Stomach smooth muscle (tissue), 2 donors: Measurements from ENCODE around the gene P4HA2.
A peak's percentile ranks its signal among the peaks of the same experiment; 100 is the strongest.

Experiments
- H3K27ac ChIP-seq: one replicate; pipeline ENCODE4 v1.7.0; 2013; ENCODE audit warnings: mild to moderate bottlenecking, low read length, inconsistent platforms
- H3K27me3 ChIP-seq, 2 donors: one replicate each; pipeline ENCODE4 v1.7.0; 2013; ENCODE audit warnings: low read length in 2 of 2; ENCODE audit not compliant: insufficient read depth in 2 of 2, control insufficient read depth in 1 of 2
- H3K36me3 ChIP-seq, 2 donors: one replicate each; pipeline ENCODE4 v1.7.0; 2013; ENCODE audit warnings: low read length in 2 of 2; ENCODE audit not compliant: control insufficient read depth in 2 of 2, insufficient read depth in 2 of 2
- H3K4me1 ChIP-seq: one replicate; pipeline ENCODE4 v1.7.0; 2013; ENCODE audit warnings: low read length; ENCODE audit not compliant: control insufficient read depth, insufficient read depth
- H3K4me3 ChIP-seq, 2 donors: one replicate each; pipeline ENCODE4 v1.7.0; 2013; ENCODE audit warnings: low read length in 2 of 2
- H3K9ac ChIP-seq, 2 donors: one replicate each; pipeline ENCODE4 v1.7.0; 2013; ENCODE audit warnings: low read length in 2 of 2, mild to moderate bottlenecking in 1 of 2
- H3K9me3 ChIP-seq, 2 donors: one replicate each; pipeline ENCODE4 v1.7.0; 2013; ENCODE audit warnings: low read length in 2 of 2; ENCODE audit not compliant: control insufficient read depth in 2 of 2
- donor health status: healthy.
- donor health status: Pancreatic carcinoma.

The P4HA2 gene

GRCh38 chr5:132227485-132228240 lies at the start of gene P4HA2:
P4HA2 (minus strand) TSS chr5:132227853; CDS start chr5:132218626, 9,227 bp downstream.
- Histone ChIP-seq H3K4me1 (peaks cover 49% of the 10 kb centered on the region), H3K36me3 (no peaks in the 10 kb centered on the region), H3K4me3 (peak within 1 kb of the TSS; percentile 74 to 78), H3K9me3 (no peaks in the 10 kb centered on the region), H3K9ac (peak within 1 kb of the TSS; percentile 52 to 76), H3K27me3 (no peaks in the 10 kb centered on the region), H3K27ac (peak within 1 kb of the TSS; percentile 78)

DNA sequence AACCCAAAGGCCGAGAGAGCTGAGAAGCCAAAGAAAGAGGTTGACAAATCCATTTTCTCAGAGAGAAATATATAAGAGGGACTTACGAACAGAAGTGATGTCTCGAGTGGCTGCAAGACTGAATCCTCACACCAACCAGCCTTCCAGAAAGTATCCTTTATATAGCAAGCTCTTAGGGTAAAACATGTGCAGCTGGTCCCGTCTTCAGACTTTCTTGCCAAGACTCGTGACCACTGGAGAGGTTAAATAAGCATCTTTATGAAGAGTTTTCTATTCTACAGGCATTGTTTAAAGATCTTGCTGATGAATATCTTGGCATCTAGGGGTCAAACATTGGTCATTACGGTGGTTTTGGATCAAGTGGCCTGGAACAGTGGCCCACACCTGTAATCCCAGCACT lies 49.6 kb upstream of the P4HA2 start:
- H3K36me3 ChIP-seq = peaks cover under 1 to 5% of the 10 kb centered on the region in 2 donors
- H3K27ac ChIP-seq = no peak overlapping the region
- H3K4me3 ChIP-seq = no peak overlapping the region
- no peaks in the 10 kb centered on the region for H3K9me3 ChIP-seq
- H3K4me1 ChIP-seq = peaks cover 8% of the 10 kb centered on the region
- no peaks in the 10 kb centered on the region for H3K27me3 ChIP-seq
- no peak overlapping the region for H3K9ac ChIP-seq

GRCh38 chr5:132275367-132276220 lies 47.9 kb upstream of the P4HA2 start:
- H3K27me3 ChIP-seq = no peaks in the 10 kb centered on the region
- H3K9ac ChIP-seq = no peak overlapping the region

DNA sequence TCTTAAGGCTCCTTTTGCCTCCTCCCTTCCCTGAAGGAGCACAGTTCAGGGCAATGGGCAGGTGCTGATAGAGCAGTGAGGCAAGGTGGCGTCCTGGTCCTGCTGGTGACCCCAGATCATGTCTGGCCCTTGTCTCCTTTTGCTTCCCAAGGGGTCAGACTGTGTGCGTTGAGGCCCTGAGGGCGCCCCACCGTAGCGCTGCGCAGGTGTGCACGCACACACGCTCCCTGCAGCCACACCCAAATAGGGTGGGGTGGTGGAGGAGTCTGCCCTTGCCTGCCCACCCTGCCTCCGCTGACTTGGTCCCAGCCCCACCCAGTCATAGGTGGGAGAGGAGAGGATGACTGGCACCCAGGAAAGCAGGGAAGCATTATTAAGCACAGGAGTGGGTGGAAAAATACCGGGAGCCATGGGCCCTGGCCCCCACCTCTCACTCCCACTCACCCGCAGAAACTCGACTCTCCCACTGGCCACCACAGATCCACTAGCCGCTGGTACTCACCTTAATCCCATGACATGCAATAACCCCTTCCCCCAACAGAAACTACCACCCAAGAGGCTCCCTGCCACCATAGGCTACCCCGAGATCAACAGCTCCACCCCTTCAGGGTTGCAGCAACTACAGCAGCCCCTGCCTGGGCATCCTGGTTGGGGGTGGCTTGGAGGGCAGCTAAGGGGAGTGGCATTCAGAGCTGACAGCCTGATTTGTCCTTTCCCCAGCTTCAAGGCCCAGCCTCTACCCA lies 46.6 kb upstream of the P4HA2 start:
- H3K9ac ChIP-seq = no peak overlapping the region
- no peaks in the 10 kb centered on the region for H3K27me3 ChIP-seq
- H3K27ac ChIP-seq = peak overlapping the region; percentile 37
- no peaks in the 10 kb centered on the region for H3K9me3 ChIP-seq
- no peak overlapping the region for H3K4me3 ChIP-seq
- peaks cover 18 to 25% of the 10 kb centered on the region in 2 donors for H3K36me3 ChIP-seq
- H3K4me1 ChIP-seq = peaks cover 22% of the 10 kb centered on the region

More at GRCh38 chr5:132275367-132276220, 47.9 kb upstream of the P4HA2 start:
- peaks cover 11 to 14% of the 10 kb centered on the region in 2 donors for H3K36me3 ChIP-seq
- no peaks in the 10 kb centered on the region for H3K9me3 ChIP-seq
- H3K4me3 ChIP-seq = no peak overlapping the region
- H3K4me1 ChIP-seq = peaks cover 12% of the 10 kb centered on the region
- no peak overlapping the region for H3K27ac ChIP-seq

DNA sequence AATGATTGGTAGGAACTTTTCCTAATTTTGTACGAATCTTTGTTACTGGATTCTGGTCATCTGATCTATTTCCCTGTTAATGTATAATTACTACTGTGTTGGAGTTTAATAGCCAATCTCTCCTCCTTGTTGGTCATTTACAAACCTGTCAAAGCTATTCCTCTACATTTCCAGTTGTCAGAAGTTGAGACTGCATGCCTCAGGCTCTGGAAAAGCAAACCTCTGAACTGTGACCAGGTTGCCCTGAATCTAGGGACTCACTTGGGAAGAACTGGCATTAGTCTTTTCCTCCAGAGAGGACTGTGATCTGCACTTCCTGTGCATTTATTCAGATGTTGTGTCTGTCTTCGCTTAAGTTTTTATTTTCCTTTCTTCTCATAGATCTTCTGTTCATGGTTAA lies 46.0 kb upstream of the P4HA2 start:
- H3K27ac ChIP-seq = peak overlapping the region; percentile 53
- H3K36me3 ChIP-seq = peaks cover 18 to 29% of the 10 kb centered on the region in 2 donors
- H3K4me3 ChIP-seq = no peak overlapping the region
- H3K9me3 ChIP-seq = no peaks in the 10 kb centered on the region
- no peaks in the 10 kb centered on the region for H3K27me3 ChIP-seq
- H3K9ac ChIP-seq = no peak overlapping the region
- H3K4me1 ChIP-seq = peaks cover 26% of the 10 kb centered on the region

GRCh38 chr5:132272311-132273210 lies 44.9 kb upstream of the P4HA2 start:
- Histone ChIP-seq H3K36me3 (peaks cover 20 to 40% of the 10 kb centered on the region in 2 donors), H3K27ac (peak overlapping the region; percentile 53), H3K27me3 (no peaks in the 10 kb centered on the region), H3K4me3 (no peak overlapping the region), H3K9me3 (no peaks in the 10 kb centered on the region), H3K9ac (no peak overlapping the region), H3K4me1 (peaks cover 37% of the 10 kb centered on the region)

DNA sequence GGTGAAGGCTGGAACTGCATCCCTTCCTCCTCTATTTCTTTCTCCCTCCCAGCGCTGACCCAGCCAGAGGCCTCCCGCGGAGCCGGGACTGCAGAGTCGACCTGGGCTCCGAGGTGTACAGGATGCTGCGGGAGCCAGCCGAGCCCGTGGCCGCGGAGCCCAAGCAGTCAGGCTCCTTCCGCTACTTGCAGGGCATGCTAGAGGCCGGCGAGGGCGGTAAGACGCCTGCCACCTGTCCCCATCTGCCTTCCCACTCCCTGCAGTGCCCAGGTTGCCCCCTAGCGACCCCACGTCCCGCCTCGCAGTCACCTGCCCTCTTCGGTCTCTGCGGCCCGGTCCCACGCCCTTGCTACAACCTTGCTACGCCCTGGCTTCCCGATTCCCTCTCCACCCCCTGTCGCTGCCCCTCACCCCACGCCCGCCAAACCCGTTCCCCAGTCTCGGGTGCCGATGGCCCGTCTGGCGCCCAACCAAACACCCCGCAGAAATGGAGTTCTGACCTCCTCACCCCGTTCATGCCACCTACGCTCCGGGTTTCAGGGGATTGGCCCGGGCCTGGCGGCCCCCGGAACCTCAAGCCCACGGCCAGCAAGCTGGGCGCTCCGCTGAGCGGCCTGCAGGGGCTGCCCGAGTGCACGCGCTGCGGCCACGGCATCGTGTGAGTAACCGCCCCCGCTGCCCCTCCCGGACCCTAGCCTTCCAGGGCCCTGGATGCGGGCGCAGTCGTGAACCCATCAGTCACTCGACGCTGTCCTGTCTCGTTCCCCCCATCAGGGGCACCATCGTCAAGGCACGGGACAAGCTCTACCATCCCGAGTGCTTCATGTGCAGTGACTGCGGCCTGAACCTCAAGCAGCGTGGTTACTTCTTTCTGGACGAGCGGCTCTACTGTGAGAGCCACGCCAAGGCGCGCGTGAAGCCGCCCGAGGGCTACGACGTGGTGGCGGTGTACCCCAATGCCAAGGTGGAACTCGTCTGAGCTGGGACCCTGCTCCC lies 43.9 kb upstream of the P4HA2 start:
- H3K9ac ChIP-seq = no peak overlapping the region
- no peaks in the 10 kb centered on the region for H3K9me3 ChIP-seq
- H3K36me3 ChIP-seq = peaks cover 31 to 50% of the 10 kb centered on the region in 2 donors
- H3K27ac ChIP-seq = no peak overlapping the region
- H3K27me3 ChIP-seq = no peaks in the 10 kb centered on the region
- H3K4me3 ChIP-seq = no peak overlapping the region
- peaks cover 45% of the 10 kb centered on the region for H3K4me1 ChIP-seq

- H3K27ac ChIP-seq = peak overlapping the region; percentile 55
- H3K36me3 ChIP-seq = peaks cover 36 to 57% of the 10 kb centered on the region in 2 donors
- H3K9me3 ChIP-seq = no peaks in the 10 kb centered on the region
- no peaks in the 10 kb centered on the region for H3K27me3 ChIP-seq
- peaks cover 53% of the 10 kb centered on the region for H3K4me1 ChIP-seq
- no peak overlapping the region for H3K9ac ChIP-seq
- no peak overlapping the region for H3K4me3 ChIP-seq
Measured at GRCh38 chr5:132270706-132271105, 43.1 kb upstream of the P4HA2 start.

DNA sequence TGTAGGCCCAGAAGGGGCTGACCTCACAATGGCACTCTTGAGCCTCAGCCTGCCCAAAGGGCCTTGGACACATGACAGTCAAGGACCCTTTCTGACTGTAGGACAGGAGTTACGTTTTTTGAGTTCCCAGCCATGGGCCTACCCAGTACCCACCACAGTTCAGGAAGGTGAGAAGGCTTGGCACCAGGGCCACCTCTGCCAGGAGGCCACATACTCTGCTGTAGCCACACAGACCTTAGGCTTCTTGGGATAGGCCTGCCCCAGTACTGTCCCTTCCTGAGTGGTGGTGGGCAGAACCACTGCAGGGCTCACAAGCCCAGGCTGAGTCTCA lies 42.6 kb upstream of the P4HA2 start:
- peak overlapping the region; percentile 55 for H3K27ac ChIP-seq
- H3K4me1 ChIP-seq = peaks cover 57% of the 10 kb centered on the region
- no peak overlapping the region for H3K4me3 ChIP-seq
- H3K9ac ChIP-seq = no peak overlapping the region
- peaks cover 36 to 60% of the 10 kb centered on the region in 2 donors for H3K36me3 ChIP-seq
- no peaks in the 10 kb centered on the region for H3K9me3 ChIP-seq
- H3K27me3 ChIP-seq = no peaks in the 10 kb centered on the region
